Measurements from ENCODE around the gene PPARG.

Gene PPARG

GRCh38 chr3:12288182-12289129, at the start of gene PPARG:
Gene PPARG, plus strand, starts transcription at chr3:12289070. Its CDS starts 90,642 bp downstream, at chr3:12379712.
- TF ChIP-seq CTCF (conservative IDR thresholded peaks at IDR 0.05; ENCODE audit: low read depth): no peak
- ChIA-PET CTCF (interaction anchor here (0.6 kb wide), 1 partner anchor 553 kb away, joined by 3 read pairs; the partner anchor contains the start of gene RPL32), POLR2A (ENCODE audit: low non-redundant PET) (no interaction called here)
- H3K27ac ChIP-seq: peak within 1 kb of the TSS; percentile 44; the same call in 1 of the 2 replicates
- DNase-seq (ENCODE audit: low spot score): no peak

GRCh38 chr3:12239301-12239700, 49.6 kb upstream of the PPARG start:
- ChIA-PET POLR2A (ENCODE audit: low non-redundant PET) (no interaction called here), CTCF (no interaction called here)
- TF ChIP-seq CTCF (conservative IDR thresholded peaks at IDR 0.05; ENCODE audit: low read depth): no peak
- DNase-seq (ENCODE audit: low spot score): no peak
- no peak overlapping the region for H3K27ac ChIP-seq

- no peak for DNase-seq (ENCODE audit: low spot score)
- no peak overlapping the region for H3K27ac ChIP-seq
- CTCF ChIA-PET: no interaction called here
- POLR2A ChIA-PET (ENCODE audit: low non-redundant PET): no interaction called here
- TF ChIP-seq CTCF (conservative IDR thresholded peaks at IDR 0.05; ENCODE audit: low read depth): no peak
These were observed 46.1 kb upstream of the PPARG start for GRCh38 chr3:12242772-12243171.

- ChIA-PET POLR2A (ENCODE audit: low non-redundant PET) (no interaction called here), CTCF (no interaction called here)
- H3K27ac ChIP-seq: no peak overlapping the region
- DNase-seq (ENCODE audit: low spot score): no peak
- no peak for TF ChIP-seq CTCF (conservative IDR thresholded peaks at IDR 0.05; ENCODE audit: low read depth)
These were observed 42.2 kb upstream of the PPARG start for GRCh38 chr3:12246497-12247163.

- CTCF ChIA-PET: no interaction called here
- DNase-seq (ENCODE audit: low spot score): no peak
- POLR2A ChIA-PET (ENCODE audit: low non-redundant PET): no interaction called here
- no peak for TF ChIP-seq CTCF (conservative IDR thresholded peaks at IDR 0.05; ENCODE audit: low read depth)
- H3K27ac ChIP-seq: no peak overlapping the region
These were observed 41.5 kb upstream of the PPARG start for GRCh38 chr3:12247411-12247810.

GRCh38 chr3:12249519-12249918, 39.4 kb upstream of the PPARG start:
- no peak for TF ChIP-seq CTCF (conservative IDR thresholded peaks at IDR 0.05; ENCODE audit: low read depth)
- ChIA-PET CTCF (no interaction called here), POLR2A (ENCODE audit: low non-redundant PET) (no interaction called here)
- H3K27ac ChIP-seq: no peak overlapping the region
- no peak for DNase-seq (ENCODE audit: low spot score)
